ENCODE data around the gene MAP9.

DNA sequence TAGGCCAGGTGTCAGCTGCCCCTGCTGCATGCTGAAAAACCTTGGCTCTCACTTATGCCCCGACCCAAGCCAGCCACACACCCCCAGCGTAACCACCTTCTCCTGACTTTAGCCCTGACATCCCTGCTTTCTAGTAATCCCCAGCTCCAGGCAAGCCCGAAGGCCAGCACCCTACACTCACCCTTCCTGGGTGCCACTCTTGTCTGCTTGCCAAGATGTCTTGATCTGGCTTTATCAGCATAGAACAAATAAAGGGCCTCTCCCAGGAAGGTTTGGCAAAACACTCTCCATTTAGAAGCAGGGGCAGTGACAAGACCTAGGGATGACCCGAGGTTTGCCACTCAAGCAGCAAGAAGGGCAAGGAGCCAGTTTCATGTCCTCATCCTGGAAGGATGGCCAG, 6.8 kb upstream of the MAP9 start:
- no peak for TF ChIP-seq POLR2A (IDR thresholded peaks at IDR 0.05; ENCODE audit: low read depth, low read length)
- TF ChIP-seq MXI1 (IDR thresholded peaks at IDR 0.05; ENCODE audit: borderline replicate concordance, low read depth, low read length): no peak
- no peak for TF ChIP-seq MAZ (IDR thresholded peaks at IDR 0.05; ENCODE audit: borderline replicate concordance, low read depth, low read length)
- TF ChIP-seq, protein P1, sequence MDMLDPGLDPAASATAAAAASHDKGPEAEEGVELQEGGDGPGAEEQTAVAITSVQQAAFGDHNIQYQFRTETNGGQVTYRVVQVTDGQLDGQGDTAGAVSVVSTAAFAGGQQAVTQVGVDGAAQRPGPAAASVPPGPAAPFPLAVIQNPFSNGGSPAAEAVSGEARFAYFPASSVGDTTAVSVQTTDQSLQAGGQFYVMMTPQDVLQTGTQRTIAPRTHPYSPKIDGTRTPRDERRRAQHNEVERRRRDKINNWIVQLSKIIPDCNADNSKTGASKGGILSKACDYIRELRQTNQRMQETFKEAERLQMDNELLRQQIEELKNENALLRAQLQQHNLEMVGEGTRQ (IDR thresholded peaks at IDR 0.05; ENCODE audit: low read depth, low read length): no peak
- TF ChIP-seq, protein P2, sequence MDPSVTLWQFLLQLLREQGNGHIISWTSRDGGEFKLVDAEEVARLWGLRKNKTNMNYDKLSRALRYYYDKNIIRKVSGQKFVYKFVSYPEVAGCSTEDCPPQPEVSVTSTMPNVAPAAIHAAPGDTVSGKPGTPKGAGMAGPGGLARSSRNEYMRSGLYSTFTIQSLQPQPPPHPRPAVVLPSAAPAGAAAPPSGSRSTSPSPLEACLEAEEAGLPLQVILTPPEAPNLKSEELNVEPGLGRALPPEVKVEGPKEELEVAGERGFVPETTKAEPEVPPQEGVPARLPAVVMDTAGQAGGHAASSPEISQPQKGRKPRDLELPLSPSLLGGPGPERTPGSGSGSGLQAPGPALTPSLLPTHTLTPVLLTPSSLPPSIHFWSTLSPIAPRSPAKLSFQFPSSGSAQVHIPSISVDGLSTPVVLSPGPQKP (IDR thresholded peaks at IDR 0.05; ENCODE audit: borderline replicate concordance, low read depth, low read length): no peak
- TF ChIP-seq, protein P3, sequence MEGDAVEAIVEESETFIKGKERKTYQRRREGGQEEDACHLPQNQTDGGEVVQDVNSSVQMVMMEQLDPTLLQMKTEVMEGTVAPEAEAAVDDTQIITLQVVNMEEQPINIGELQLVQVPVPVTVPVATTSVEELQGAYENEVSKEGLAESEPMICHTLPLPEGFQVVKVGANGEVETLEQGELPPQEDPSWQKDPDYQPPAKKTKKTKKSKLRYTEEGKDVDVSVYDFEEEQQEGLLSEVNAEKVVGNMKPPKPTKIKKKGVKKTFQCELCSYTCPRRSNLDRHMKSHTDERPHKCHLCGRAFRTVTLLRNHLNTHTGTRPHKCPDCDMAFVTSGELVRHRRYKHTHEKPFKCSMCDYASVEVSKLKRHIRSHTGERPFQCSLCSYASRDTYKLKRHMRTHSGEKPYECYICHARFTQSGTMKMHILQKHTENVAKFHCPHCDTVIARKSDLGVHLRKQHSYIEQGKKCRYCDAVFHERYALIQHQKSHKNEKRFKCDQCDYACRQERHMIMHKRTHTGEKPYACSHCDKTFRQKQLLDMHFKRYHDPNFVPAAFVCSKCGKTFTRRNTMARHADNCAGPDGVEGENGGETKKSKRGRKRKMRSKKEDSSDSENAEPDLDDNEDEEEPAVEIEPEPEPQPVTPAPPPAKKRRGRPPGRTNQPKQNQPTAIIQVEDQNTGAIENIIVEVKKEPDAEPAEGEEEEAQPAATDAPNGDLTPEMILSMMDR (conservative IDR thresholded peaks at IDR 0.05; ENCODE audit: low read depth, low read length): no peak
- TF ChIP-seq CEBPB (IDR thresholded peaks at IDR 0.05; ENCODE audit: low read depth, low read length): no peak
- TF ChIP-seq RAD21 (IDR thresholded peaks at IDR 0.05; ENCODE audit: low read length): no peak
